Osteoblast (primary cell): ENCODE results near the gene ZMYM3. TPM values are rescaled to one million over a fixed set of nuclear protein-coding genes. Genes with fewer than 3 reads are reported as not detected.

Source experiments
- total RNA-seq: library from RNA; depleted of rRNA; stranded (reverse); fragments of >200 nt; gene quantifications from 2 replicates; pipeline ENCODE4 v1.2.3, GENCODE V29; 2012

ZMYM3 gene
- total RNA-seq, 1 donor, result 15.6 TPM

Other genes starting within 250 kb of the ZMYM3 start
- gene SNX12, start 185.8 kb downstream of the ZMYM3 start, total RNA-seq, result 64.5 and 67.7 TPM in 2 replicates
- 6.8 and 7.6 TPM in 2 replicates for gene FOXO4, start 158.3 kb downstream of the ZMYM3 start, total RNA-seq
- not detected in 2 replicates for gene CXorf65, start 147.4 kb downstream of the ZMYM3 start, total RNA-seq
- not detected in 2 replicates for gene IL2RG, start 142.6 kb downstream of the ZMYM3 start, total RNA-seq
- 20.9 and 24.2 TPM in 2 replicates for gene MED12, start 135.5 kb downstream of the ZMYM3 start, total RNA-seq
- gene NLGN3, start 109.3 kb downstream of the ZMYM3 start, total RNA-seq, result 0.29 and 0.36 TPM in 2 replicates
- not detected in 2 replicates for gene GJB1, start 30.9 kb downstream of the ZMYM3 start, total RNA-seq
- 443 and 478 TPM in 2 replicates for gene NONO, start 29.5 kb upstream of the ZMYM3 start, total RNA-seq
- 1.1 and 1.5 TPM in 2 replicates for gene ITGB1BP2, start 47.6 kb upstream of the ZMYM3 start, total RNA-seq
- 25.0 and 31.1 TPM in 2 replicates for gene TAF1, start 112.2 kb upstream of the ZMYM3 start, total RNA-seq